H1 (cell line): Measurements from ENCODE around the gene CYB5R3. TPM values are rescaled to one million over a fixed set of nuclear protein-coding genes. Genes with fewer than 3 reads are reported as not detected.

Experiments
- CTCF ChIA-PET: fragments of 300-600 bp; sonication (Branson Sonifier 250); formaldehyde crosslinking; loops from one replicate; lab custom pipeline; 2021; ENCODE audit not compliant: partially characterized antibody; lab: Charles Lee
- POLR2A ChIA-PET: fragments of 300-600 bp; sonication (Branson Sonifier 250); formaldehyde crosslinking; loops from one replicate; lab custom pipeline; 2021; ENCODE audit warnings: inconsistent platforms; ENCODE audit not compliant: partially characterized antibody; lab: Charles Lee
- DNase-seq, 2 experiments: peaks; one replicate each; pipeline versions ENCODE4 v3.0.0 to v3.0.0-alpha.2; 2010 to 2022; ENCODE audit warnings: low spot score in 2 of 2, low read depth in 1 of 2, mixed read lengths in 1 of 2
- FAIRE-seq: peaks from 2 replicates; lab custom pipeline; 2011; peaks lifted over from hg19 to GRCh38; lab: Jason Lieb, UNC
- H2AFZ ChIP-seq: 2 replicates; pipeline ENCODE4 v1.8.1; 2012; ENCODE audit warnings: low read length, inconsistent platforms
- H2AK5ac ChIP-seq: 2 replicates; pipeline ENCODE4 v1.6.1; 2013; ENCODE audit warnings: low read depth, low read length
- H2BK120ac ChIP-seq: replicated peaks from 2 replicates; pipeline ENCODE3; 2013; ENCODE audit warnings: low read depth, low read length, inconsistent platforms
- H2BK12ac ChIP-seq: 2 replicates; pipeline ENCODE4 v1.6.1; 2013; ENCODE audit warnings: low read depth, low read length
- H2BK15ac ChIP-seq: 2 replicates; pipeline ENCODE4 v1.6.1; 2013; ENCODE audit warnings: low read length
- H2BK20ac ChIP-seq: 2 replicates; pipeline ENCODE4 v1.6.1; 2013; ENCODE audit warnings: low read length
- H2BK5ac ChIP-seq: 2 replicates; pipeline ENCODE4 v1.6.1; 2013; ENCODE audit warnings: low read depth, low read length
- H3K14ac ChIP-seq: 2 replicates; pipeline ENCODE4 v1.6.1; 2013; ENCODE audit warnings: inconsistent platforms; ENCODE audit not compliant: insufficient read length
- H3K18ac ChIP-seq: 2 replicates; pipeline ENCODE4 v1.6.1; 2013; ENCODE audit warnings: low read length; ENCODE audit errors: extremely low read depth
- H3K23ac ChIP-seq: 2 replicates; pipeline ENCODE4 v1.6.1; 2013; ENCODE audit warnings: inconsistent platforms; ENCODE audit not compliant: insufficient read length
- H3K23me2 ChIP-seq: 2 replicates; pipeline ENCODE4 v1.6.1; 2013; ENCODE audit warnings: low read depth, low read length
- H3K27ac ChIP-seq: 2 replicates; pipeline ENCODE4 v1.6.1; 2011; ENCODE audit warnings: low read depth, low read length, inconsistent platforms
- H3K27me3 ChIP-seq, 4 experiments: replicated peaks in 1 of 4; 1 replicate in 1 of 4; 2 replicates in 3 of 4; pipeline versions ENCODE4 v1.6.1 to v1.8.1; 2011 to 2013; ENCODE audit warnings: low read length in 3 of 4, mild to moderate bottlenecking in 3 of 4, inconsistent platforms in 2 of 4, mixed read lengths in 2 of 4, moderate library complexity in 1 of 4; ENCODE audit not compliant: control insufficient read depth in 3 of 4, insufficient read depth in 3 of 4; ENCODE audit errors: extremely low read depth in 1 of 4
- H3K36me3 ChIP-seq, 4 experiments: 2 replicates each; pipeline versions ENCODE4 v1.6.1 to v1.8.1; 2011 to 2013; ENCODE audit warnings: mild to moderate bottlenecking in 4 of 4, low read length in 3 of 4, moderate library complexity in 2 of 4, control low read depth in 1 of 4, inconsistent platforms in 1 of 4; ENCODE audit not compliant: insufficient read depth in 4 of 4, control insufficient read depth in 2 of 4
- H3K4ac ChIP-seq: replicated peaks from 2 replicates; pipeline ENCODE3; 2013; ENCODE audit warnings: low read length, low read depth, mixed read lengths, inconsistent platforms; ENCODE audit not compliant: insufficient read length
- H3K4me1 ChIP-seq, 4 experiments: replicated peaks in 1 of 4; 1 replicate in 1 of 4; 2 replicates in 3 of 4; pipeline versions ENCODE4 v1.6.1 to v1.8.1; 2011 to 2013; ENCODE audit warnings: low read length in 3 of 4, inconsistent platforms in 2 of 4, mixed read lengths in 1 of 4; ENCODE audit not compliant: insufficient read depth in 4 of 4, control insufficient read depth in 3 of 4
- H3K4me2 ChIP-seq, 2 experiments: 2 replicates each; pipeline versions ENCODE4 v1.6.1 to v1.8.1; 2011 to 2013; ENCODE audit warnings: low read depth in 2 of 2, low read length in 2 of 2, control low read depth in 1 of 2, inconsistent platforms in 1 of 2, mild to moderate bottlenecking in 1 of 2; ENCODE audit not compliant: insufficient read depth in 1 of 2
- H3K4me3 ChIP-seq, 4 experiments: fragments of 200-600, 300-600 bp in 1 of 4; sonication (generic), shearing (Covaris generic), sonication (Bioruptor Twin) in 1 of 4; 2 replicates each; pipeline versions ENCODE4 v1.5.1 to v1.8.1; 2011 to 2016; ENCODE audit warnings: low read length in 4 of 4, low read depth in 3 of 4, control low read depth in 2 of 4, inconsistent platforms in 2 of 4, mild to moderate bottlenecking in 2 of 4, mixed read lengths in 1 of 4, moderate library complexity in 1 of 4; ENCODE audit not compliant: insufficient read depth in 2 of 4; ENCODE audit errors: extremely low read depth in 1 of 4
- H3K56ac ChIP-seq: replicated peaks from 2 replicates; pipeline ENCODE3; 2013; ENCODE audit warnings: low read depth, mild to moderate bottlenecking, mixed read lengths, low read length, inconsistent platforms; ENCODE audit not compliant: insufficient read length
- H3K79me1 ChIP-seq: 2 replicates; pipeline ENCODE4 v1.6.1; 2013; ENCODE audit warnings: low read depth, low read length, control low read depth
- H3K79me2 ChIP-seq, 2 experiments: 2 replicates each; pipeline versions ENCODE4 v1.6.1 to v1.8.1; 2012 to 2013; ENCODE audit warnings: low read length in 2 of 2, mild to moderate bottlenecking in 2 of 2, inconsistent platforms in 1 of 2; ENCODE audit not compliant: insufficient read depth in 2 of 2, control insufficient read depth in 1 of 2
- H3K9ac ChIP-seq, 4 experiments: replicated peaks in 1 of 4; 1 replicate in 1 of 4; 2 replicates in 3 of 4; pipeline versions ENCODE4 v1.6.1 to v1.8.1; 2011 to 2013; ENCODE audit warnings: low read depth in 3 of 4, low read length in 3 of 4, control low read depth in 2 of 4, mild to moderate bottlenecking in 2 of 4, moderate library complexity in 2 of 4, inconsistent platforms in 1 of 4; ENCODE audit errors: extremely low read depth in 1 of 4
- H3K9me3 ChIP-seq, 2 experiments: 2 replicates each; pipeline versions ENCODE4 v1.6.1 to v1.8.1; 2012 to 2013; ENCODE audit warnings: mild to moderate bottlenecking in 2 of 2, moderate library complexity in 2 of 2, control low read depth in 1 of 2, inconsistent platforms in 1 of 2, low read depth in 1 of 2, low read length in 1 of 2, mixed read lengths in 1 of 2; ENCODE audit not compliant: insufficient read depth in 2 of 2
- H4K20me1 ChIP-seq, 2 experiments: replicated peaks in 1 of 2; 2 replicates each; pipeline versions ENCODE3 to v1.8.1; 2011 to 2013; ENCODE audit warnings: inconsistent platforms in 2 of 2, low read length in 2 of 2, mild to moderate bottlenecking in 1 of 2; ENCODE audit not compliant: insufficient read depth in 2 of 2, control insufficient read depth in 1 of 2
- H4K5ac ChIP-seq: 2 replicates; pipeline ENCODE4 v1.6.1; 2013; ENCODE audit warnings: low read length, low read depth, mixed read lengths, inconsistent platforms; ENCODE audit not compliant: insufficient read length
- H4K8ac ChIP-seq: 2 replicates; pipeline ENCODE4 v1.8.0; 2013; ENCODE audit warnings: mild to moderate bottlenecking, moderate library complexity, low read length, inconsistent platforms; ENCODE audit not compliant: insufficient read depth; ENCODE audit errors: extremely low read depth
- H4K91ac ChIP-seq: replicated peaks from 2 replicates; pipeline ENCODE3; 2013; ENCODE audit warnings: low read length, mixed read lengths, inconsistent platforms; ENCODE audit not compliant: insufficient read length
- MAX ChIP-seq: IDR thresholded peaks from 2 replicates; pipeline ENCODE4 v1.6.1; 2012; ENCODE audit warnings: inconsistent platforms
- RAD21 ChIP-seq, 2 experiments: IDR thresholded peaks in 1 of 2; conservative IDR thresholded peaks in 1 of 2; 2 replicates each; pipeline ENCODE4 v1.6.1; 2011; ENCODE audit warnings: low read depth in 2 of 2, low read length in 2 of 2, improper control_type of control experiment in 1 of 2, inconsistent platforms in 1 of 2, mild to moderate bottlenecking in 1 of 2, moderate library complexity in 1 of 2
- SIX5 ChIP-seq: IDR thresholded peaks from 2 replicates; pipeline ENCODE4 v1.6.1; 2011; ENCODE audit warnings: mild to moderate bottlenecking, low read depth, low read length
- TEAD4 ChIP-seq: IDR thresholded peaks from 2 replicates; pipeline ENCODE4 v1.6.1; 2012; ENCODE audit warnings: low read depth, low read length, inconsistent platforms, mixed read lengths
- WGBS, 2 experiments: shearing (Covaris generic) in 1 of 2; methylation state at CpG; one replicate each; pipeline versions ENCODE4 v1.1.6 to v1.1.7; 2013 to 2015; ENCODE audit warnings: low lambda C conversion rate in 2 of 2, mixed read lengths in 2 of 2, inconsistent platforms in 1 of 2, low coverage in 1 of 2, missing lambda C conversion rate in 1 of 2; ENCODE audit not compliant: insufficient replicate concordance in 2 of 2, insufficient coverage in 1 of 2, insufficient read length in 1 of 2; ENCODE audit errors: extremely low coverage in 1 of 2, missing lambda C conversion rate in 1 of 2; 5-methylcytosine and 5-hydroxymethylcytosine counted together
- polyA plus RNA-seq, 7 experiments: library from polyadenylated mRNA; depleted of rRNA in 3 of 7; stranded (reverse) in 5 of 7; unstranded in 2 of 7; fragments of >200 nt in 5 of 7; fragments of 200-250 nt in 2 of 7; gene quantifications; 1 replicate in 5 of 7; 2 replicates in 1 of 7; 4 replicates in 1 of 7; pipeline versions ENCODE4 v1.2.1 to v1.2.3, GENCODE V29; 2011 to 2013; ENCODE audit warnings: missing spikeins in 2 of 7, mixed read lengths in 2 of 7
- total RNA-seq: library from RNA; stranded (reverse); fragmentation: NEBNext Ultra II Directional; extraction: Animal tissue kit (Norgen Biotek cat#: 25700); gene quantifications from 2 replicates; pipeline ENCODE4 v1.2.1, GENCODE V29; 2021

CYB5R3 gene
- total and polyA plus RNA-seq, 2 of the 8 experiments (the other 6 are each of a cell fraction or from before 2014, with no cell fraction given), result 75.3 to 113 TPM

- Histone ChIP-seq H3K79me2 (no peaks in the 10 kb centered on the region), H4K5ac (no peak overlapping the region), H3K4me2 (no peak overlapping the region), H3K27ac (no peak overlapping the region), H2BK120ac (no peak overlapping the region), H3K4me3 (no peak overlapping the region), H4K8ac (no peak overlapping the region), H3K27me3 (peaks cover 0 to 11% (median 10%) of the 10 kb centered on the region in 4 experiments; a peak in 5 of 7 replicates), H3K14ac (no peak overlapping the region), H3K9me3 (no peaks in the 10 kb centered on the region), H3K18ac (no peak overlapping the region), H4K91ac (no peak overlapping the region), H3K23me2 (peaks cover 3% of the 10 kb centered on the region; the same call in 1 of the 2 replicates), H3K56ac (no peak overlapping the region), H2AFZ (no peak overlapping the region), H3K9ac (no peak overlapping the region), H2BK20ac (no peak overlapping the region), H3K36me3 (no peaks in the 10 kb centered on the region), H3K23ac (no peak overlapping the region), H2BK5ac (no peak overlapping the region), H3K4ac (no peak overlapping the region), H3K4me1 (no peaks in the 10 kb centered on the region), H2BK12ac (no peak overlapping the region), H3K79me1 (no peaks in the 10 kb centered on the region), H4K20me1 (no peaks in the 10 kb centered on the region), H2BK15ac (no peak overlapping the region), H2AK5ac (no peak overlapping the region)
- FAIRE-seq (no peak), DNase-seq (no peak)
- POLR2A ChIA-PET, result interaction anchor here (1.4 kb wide), 1 partner anchor 51 kb away, joined by 4 read pairs; the partner anchor contains the start of gene POLDIP3
- CTCF ChIA-PET, result no interaction called here
- 70% methylated on average over 11 of the region's 11 CpGs; no CpG with 5 or more reads in 1 of the 2 experiments for WGBS, 2 experiments
- TF ChIP-seq MAX, result no peak
- no peak for TF ChIP-seq RAD21 (IDR thresholded peaks at IDR 0.05 in 1 of 2, conservative IDR thresholded peaks at IDR 0.05 in 1 of 2; ENCODE audit: low read depth in 2 of 2, low read length in 2 of 2)
- TF ChIP-seq SIX5, result no peak
- TF ChIP-seq TEAD4, result no peak
- TF ChIP-seq, all 59 proteins: peak for 0
Observed at GRCh38 chr22:42664976-42665831, 16.0 kb upstream of the CYB5R3 start.
